GM12874 (cell line): ENCODE measurements around the gene AGBL4.

Experiments used
- TF ChIP-seq, protein P1 (sequence below): IDR thresholded peaks from 2 replicates; pipeline ENCODE4 v1.5.1; 2011; ENCODE audit warnings: low read depth, mild to moderate bottlenecking, control low read depth, low read length, moderate library complexity; ENCODE audit not compliant: insufficient read depth

The AGBL4 gene

DNA sequence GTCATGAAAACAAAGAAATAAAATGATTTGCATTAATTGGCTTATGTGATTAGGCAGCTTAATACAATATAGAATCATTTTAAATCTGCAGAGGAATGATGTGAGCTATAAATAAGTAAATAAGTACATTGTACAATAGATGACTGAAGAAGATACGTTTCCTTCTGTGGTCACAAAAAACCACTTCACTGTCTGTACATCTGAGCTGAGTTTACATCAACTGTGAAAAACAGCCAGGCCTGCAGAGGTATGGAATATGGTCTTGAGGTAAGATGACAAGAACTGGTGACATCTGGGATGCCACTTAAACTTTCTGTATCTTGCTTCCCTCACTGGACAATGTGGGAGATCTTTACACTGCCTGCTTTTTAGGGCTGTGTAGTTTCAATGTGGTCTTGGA is 1117.0 kb downstream of the AGBL4 start:
- TF ChIP-seq, protein P1, sequence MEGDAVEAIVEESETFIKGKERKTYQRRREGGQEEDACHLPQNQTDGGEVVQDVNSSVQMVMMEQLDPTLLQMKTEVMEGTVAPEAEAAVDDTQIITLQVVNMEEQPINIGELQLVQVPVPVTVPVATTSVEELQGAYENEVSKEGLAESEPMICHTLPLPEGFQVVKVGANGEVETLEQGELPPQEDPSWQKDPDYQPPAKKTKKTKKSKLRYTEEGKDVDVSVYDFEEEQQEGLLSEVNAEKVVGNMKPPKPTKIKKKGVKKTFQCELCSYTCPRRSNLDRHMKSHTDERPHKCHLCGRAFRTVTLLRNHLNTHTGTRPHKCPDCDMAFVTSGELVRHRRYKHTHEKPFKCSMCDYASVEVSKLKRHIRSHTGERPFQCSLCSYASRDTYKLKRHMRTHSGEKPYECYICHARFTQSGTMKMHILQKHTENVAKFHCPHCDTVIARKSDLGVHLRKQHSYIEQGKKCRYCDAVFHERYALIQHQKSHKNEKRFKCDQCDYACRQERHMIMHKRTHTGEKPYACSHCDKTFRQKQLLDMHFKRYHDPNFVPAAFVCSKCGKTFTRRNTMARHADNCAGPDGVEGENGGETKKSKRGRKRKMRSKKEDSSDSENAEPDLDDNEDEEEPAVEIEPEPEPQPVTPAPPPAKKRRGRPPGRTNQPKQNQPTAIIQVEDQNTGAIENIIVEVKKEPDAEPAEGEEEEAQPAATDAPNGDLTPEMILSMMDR, result no peak

DNA sequence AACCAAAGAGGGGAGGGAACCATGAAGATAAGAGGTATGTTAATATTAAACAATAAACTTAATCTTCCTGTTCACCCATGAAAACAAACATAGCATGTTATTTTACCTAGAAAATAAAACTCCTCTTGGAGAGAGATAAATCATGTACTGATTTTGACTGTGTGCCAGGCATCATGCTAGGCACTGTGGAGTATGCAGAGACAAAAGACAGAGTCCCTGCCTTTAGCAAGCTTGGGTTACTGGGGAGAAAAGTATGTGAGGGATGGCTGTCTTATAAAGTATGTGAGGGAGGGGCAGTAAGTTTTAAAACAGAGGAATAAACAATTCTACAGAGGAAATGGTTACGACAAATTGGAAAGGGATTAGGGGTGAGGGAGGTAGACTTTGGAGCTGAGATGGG is 1117.6 kb downstream of the AGBL4 start:
- TF ChIP-seq, protein P1, result no peak

DNA sequence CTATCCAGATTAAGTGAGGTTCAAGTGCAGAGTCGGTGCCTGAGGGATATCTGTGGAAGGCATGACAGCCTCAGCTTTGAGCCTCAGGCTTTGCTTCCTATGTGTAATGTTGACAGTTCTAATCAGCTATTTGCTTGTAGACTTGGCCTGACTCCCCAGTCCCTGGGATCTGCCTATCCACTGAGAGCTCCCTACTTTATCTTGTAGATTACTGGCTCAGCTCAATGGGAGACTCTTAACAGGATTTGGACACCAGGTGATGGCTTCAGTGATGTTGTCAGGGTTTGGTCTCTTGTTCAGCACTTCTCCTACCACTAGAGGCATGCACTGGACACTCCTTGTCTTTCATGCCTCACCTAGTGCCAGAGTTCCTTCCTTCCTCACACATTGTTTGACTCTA is 1120.5 kb downstream of the AGBL4 start:
- TF ChIP-seq, protein P1, result no peak

GRCh38 chr1:48898894-48899293 is 1124.9 kb downstream of the AGBL4 start:
- TF ChIP-seq, protein P1, result no peak

- TF ChIP-seq, protein P1, result no peak
These were observed 1134.1 kb downstream of the AGBL4 start for GRCh38 chr1:48889615-48890014.

DNA sequence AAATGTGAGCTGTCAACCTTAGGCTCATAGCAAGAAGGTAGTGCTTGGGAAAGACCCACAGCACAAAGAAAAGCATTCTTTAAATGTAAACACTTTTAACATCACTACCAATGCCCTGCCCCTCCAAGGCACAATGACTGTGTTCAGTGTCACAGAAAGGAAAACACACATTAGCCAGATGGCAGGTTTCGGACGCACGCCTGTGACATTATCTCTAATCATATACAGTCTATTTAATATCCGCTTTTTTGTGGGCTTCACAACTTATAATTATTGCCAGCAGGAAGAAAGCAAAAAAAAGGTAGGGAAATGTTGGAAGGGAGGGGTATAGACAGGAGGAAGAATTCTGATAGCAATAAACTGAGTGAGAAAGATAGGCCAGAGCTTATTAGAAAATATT is 1134.7 kb downstream of the AGBL4 start:
- TF ChIP-seq, protein P1, result no peak

- TF ChIP-seq, protein P1, result no peak
These were observed 1136.0 kb downstream of the AGBL4 start for GRCh38 chr1:48887796-48888195.

GRCh38 chr1:48882020-48882419 is 1141.7 kb downstream of the AGBL4 start:
- TF ChIP-seq, protein P1, result no peak
